Nucleus accumbens (tissue), 56 donors: ENCODE data around the gene ZBTB38.

Experiments used
- DNase-seq, 56 donors: peaks; one replicate each; lab custom pipeline; 2025; lab: John Stamatoyannopoulos, UW

ZBTB38 gene

DNA sequence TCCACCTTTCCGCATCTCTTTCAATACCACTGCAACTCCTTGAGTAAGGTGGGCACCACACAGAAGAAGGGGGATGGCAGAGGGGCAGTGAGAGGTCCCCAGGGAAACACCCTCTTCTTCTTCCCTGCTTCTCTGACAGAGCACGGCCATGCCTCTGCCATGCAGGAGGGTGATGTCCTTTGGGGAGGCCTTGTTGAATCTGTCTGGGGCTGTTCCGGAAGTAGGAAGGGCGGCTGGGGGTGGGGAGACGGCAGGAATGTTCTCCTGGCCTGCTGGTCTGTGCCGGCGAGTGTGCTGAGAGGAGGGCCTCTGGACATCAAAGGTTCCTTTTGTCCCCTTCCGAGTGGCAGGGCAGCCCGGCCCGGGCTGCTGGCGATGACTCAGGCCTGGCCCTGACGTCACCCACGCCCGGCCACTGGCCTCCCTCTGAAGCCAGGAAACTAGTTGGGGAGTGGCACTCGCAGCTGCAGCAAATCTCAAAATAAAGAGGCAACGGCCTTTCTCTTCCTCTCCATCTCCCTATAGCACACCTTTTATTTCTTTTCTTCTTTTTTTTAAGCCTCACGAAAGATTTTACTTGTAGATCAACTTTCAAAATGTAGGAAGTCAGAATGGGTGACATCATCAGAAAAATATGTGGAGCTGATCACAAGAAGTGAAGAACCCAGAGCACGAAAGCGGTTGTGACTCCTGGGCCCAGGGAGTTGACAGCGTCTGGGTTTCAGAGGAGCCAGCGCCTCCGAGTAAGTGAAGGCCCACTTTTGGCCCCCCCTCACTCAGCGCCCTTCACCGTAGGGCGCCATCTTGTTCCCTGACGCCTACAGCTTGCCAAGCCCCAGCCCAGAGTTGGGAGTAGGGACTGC, at the start of gene ZBTB38:
ZBTB38 (plus strand) TSS at position 443 of the 863 bp plus-strand sequence. CDS start 73,885 bp downstream, outside the sequence.
- DNase-seq, result peak; percentile 22 to 97 (median 89)

- DNase-seq, result no peak
These were observed 47.8 kb upstream of the ZBTB38 start for GRCh38 chr3:141320399-141321108.

DNA sequence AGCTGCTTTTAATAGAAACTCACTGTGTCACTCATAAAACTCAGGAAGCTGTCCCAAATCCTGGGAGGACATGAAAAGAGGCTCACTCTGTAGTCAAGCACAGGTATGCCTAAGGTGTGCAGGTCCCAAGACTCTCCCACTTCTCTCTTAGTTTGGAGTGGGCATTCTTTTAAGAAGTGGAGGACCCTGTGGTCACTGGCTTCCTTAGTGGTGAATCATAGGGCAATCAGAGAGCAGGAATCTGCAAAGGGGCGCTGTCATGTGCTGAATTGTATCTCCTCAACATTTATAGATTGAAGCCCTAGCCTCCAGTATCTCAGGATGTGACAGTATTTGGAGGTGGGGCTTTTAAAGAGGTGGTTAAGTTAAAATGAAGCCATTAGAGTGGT, 47.2 kb upstream of the ZBTB38 start:
- DNase-seq, result no peak

DNA sequence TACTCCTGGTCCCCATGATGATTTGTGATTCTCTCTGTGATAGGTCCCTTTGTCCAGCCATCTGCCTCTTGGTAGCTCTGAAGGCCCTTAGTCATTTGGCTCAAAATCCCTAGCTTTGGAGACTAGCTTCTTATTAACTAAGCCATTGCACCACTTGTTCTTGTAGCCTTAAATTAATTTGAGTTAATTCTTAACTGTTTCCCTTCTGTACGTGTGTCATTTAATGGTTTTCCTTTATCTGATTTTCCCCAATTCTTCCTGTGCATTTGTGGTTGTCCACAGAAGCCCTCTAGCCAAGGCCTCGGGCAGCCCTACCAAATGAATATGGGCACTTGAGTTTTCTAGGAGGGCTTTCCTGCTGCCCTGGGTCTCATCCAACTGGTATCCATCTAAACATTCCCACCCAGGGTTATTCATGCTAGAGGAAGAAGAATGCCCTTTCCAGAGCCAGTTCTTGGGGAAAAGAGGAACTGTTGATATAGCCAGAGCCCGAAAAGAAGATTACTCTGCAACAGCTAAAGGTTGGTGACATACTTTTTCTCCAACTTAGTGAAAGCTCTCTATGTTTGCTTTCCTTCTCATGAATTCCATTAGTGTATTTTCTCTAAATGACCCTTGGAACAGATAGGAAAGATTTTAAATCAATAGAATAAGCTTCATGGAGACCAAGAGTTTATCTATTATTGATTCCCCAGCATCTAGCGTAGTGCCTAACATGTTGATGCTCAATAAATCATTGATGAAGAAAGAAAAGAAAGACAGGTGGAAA, 44.2 kb upstream of the ZBTB38 start:
- DNase-seq, result no peak

GRCh38 chr3:141326123-141326522, 42.2 kb upstream of the ZBTB38 start:
- DNase-seq, result no peak

DNA sequence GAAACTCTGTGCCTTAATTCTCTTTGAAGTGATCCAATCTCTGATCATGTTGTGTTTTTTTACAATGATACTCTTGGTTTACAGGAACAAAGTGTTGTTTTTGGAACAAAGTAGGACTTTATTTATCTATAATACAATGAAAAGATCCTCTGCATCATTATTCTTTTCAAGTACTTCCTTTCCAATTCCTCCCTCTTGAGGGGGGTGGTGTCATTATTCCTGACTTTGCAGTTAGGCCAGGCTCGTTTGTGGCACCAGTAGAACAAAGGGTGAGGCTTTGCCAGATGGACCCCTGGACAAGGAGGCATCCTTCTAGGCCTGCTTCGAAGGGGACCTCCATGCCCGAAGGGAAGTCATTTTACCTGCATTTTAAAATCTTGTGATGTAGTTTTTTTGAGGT, 41.7 kb upstream of the ZBTB38 start:
- DNase-seq, result no peak

DNA sequence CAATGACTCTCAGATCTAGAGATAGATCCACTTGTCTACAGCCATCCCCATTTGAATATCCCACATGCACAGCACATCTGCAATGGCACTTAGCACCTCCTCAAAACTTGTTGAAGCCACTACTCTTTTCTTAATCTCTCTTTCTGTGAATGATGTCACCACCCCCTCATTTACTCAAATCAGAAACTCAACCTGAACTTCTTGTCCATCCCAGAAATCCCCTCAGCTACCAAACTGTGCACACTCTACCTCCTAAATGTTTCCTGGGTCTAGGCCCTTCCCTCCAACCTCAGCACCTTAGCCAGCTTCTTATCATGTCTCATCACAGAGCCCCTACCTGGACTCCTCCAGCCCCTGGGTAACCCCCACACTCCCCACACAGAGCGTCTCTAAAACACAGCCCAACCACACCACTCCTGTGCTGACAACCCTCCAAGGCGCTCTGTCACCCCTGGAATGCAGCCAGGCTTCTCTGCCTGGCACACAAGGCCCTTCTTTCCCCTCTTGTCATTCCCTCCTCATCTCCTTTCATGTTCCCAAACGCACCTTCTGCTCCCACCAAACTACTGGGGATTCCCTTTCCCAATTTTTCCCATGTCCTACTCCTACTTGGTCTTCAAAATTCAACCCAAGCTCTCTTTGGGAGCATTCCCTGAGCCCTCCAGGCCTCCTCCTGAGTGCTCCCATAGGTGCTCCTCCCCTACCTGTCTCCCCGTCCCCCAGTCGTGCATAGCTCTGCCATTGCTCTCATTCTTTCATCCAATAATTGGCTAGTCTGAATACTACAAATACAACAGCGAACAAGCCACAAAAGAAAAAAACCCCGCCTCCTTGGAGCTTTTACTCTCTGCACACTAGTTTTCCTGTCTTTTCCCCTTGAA, 39.8 kb upstream of the ZBTB38 start:
- DNase-seq, result no peak

DNA sequence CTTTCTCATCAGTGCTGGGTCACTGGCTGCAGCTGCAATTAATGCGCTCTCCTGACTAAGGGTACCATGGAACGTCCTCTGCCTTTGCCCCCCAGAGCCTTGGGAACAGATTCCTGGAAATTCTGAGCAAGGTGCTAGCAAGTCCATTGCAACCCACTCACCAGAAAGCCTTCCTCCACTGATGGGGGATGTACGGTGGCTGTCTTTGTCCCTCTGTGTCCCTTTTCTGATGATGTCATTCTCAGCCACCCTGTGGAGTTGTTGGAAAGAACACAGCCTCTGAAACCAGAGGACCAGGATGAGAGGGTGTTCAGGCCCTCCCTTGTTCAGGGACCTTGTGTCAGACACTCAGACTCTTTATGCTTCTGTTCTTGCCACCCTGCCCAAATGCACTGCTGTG, 38.1 kb upstream of the ZBTB38 start:
- DNase-seq, result no peak

GRCh38 chr3:141330718-141331376, 37.5 kb upstream of the ZBTB38 start:
- DNase-seq, result no peak

GRCh38 chr3:141331377-141332318, 36.7 kb upstream of the ZBTB38 start:
- peak in 2 of 56 donors; percentile 4 to 46 for DNase-seq

DNA sequence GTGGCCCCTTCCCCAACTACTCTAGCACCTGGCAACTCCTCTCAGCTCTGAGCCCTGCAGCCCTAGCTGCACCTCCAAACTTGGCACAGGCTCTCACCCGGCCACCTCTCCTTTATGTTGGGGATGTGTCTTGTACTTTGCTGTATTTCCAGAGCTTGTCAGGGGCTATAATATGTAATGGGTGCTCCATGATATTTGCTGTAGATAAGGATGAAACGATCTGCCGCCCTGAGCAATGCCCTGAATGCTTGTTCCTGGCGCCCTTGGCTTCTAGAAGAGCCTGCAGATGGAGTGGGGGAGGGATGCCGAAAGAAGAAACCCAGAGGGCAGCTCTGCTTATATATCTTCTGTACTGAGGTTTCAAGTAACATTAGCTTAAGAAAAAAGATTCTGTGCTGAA, 35.9 kb upstream of the ZBTB38 start:
- no peak for DNase-seq

DNA sequence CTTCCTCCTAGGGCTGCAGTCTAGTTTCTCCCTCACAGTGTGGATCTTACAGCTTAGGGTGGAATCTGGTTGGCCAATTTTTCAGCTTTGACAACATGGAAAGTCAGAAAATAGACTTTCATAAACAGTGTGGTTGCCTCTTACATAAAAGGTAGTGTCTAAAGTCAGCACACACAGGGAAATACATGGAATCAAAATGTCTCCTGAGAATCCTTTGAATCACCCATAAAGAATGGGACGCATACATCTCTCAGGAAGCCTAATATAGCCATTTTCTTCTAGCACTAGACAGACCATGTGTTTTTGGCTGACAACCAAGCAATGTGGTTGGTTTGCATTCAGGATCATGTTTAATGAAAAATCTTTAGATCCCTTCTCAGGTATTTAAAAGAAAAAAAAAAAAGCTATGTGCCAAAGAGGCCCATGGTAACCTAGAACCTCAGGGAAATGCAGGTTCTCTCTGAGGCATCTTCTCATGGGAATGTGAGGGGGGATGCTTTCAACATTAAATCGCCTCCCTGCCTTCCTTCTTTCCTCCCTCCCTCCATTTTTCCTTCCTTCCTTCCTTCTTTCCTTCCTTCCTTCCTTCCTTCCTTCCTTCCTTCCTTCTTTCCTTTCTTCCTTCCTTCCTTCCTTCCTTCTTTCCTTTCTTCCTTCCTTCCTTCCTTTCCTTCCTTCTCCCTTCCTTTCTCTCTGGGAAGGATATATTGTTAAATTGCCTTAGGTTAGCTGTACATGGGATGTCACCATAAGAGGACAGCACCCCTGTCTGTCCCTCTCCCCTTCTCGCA, 34.3 kb upstream of the ZBTB38 start:
- DNase-seq, result no peak

- DNase-seq, result no peak
These were observed 33.6 kb upstream of the ZBTB38 start for GRCh38 chr3:141334627-141335250.

DNA sequence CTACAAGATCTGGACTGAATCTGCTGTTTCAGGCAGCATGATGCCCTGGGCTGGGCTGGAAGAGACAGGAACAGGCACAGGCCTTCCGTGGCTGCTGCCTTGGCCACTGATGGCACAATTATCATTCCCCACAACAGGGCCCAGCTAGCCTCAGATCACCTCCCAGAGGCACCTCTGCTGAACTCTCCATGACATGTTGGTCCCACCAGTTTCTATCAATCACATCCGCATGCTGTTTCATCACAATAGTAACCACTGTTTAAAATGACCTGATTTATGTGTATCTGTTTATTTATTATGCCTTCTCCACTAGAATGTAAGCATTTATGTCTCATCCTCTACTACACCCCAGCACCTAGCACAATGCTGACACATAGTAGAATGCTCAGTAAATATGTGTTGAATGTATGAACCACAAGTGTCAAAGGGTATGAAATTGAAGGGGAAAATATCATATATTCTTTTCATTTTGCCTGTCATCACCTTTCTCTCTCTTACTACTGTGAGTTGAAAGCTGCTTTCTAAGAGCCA, 32.7 kb upstream of the ZBTB38 start:
- no peak for DNase-seq

DNA sequence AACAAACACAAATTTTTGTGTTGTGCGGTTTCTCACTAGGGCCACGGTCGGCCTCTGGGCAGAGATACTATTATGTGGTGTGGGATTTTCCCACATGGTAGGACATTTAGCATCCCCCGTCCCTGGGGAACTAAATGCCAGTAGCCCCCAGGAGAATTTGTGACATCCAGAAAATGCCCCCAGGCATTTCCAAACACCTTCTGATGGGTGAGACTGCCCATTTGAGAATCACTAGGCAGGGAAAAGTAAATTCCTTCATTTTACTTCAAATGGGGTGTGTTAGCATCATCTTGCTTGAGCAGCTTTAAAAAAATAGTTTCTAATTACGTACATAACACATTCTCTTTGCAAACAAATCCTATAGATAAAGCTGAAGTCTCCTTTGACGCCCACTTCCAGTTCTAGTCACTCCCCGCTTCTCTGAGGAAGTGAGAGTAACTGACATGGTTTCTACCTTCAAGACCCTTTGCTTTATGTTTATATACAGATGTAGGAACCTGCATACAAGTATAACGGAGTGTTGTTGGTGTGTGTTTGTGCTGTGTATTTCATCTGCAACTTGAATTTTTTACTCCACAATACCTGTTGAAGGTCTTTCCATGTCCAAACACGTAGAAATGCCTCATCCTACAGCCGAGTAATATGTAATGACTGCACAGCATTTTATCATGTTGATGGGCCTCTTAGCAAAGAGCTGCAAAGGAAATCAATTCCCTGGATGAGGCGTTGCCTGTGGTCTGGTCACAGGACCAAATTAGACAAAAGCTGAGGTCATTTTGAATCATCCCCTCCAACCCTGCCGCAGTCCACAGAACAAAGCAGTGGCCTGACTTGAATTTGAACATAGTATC, 31.4 kb upstream of the ZBTB38 start:
- DNase-seq, result peak in 4 of 56 donors; percentile 6 to 10 (median 6)

- no peak for DNase-seq
These were observed 30.8 kb upstream of the ZBTB38 start for GRCh38 chr3:141337523-141337854.
